GM12872 (cell line): ENCODE data around the gene FHIT.

Experiments used
- TF ChIP-seq, protein P1 (sequence below): IDR thresholded peaks from 3 replicates; pipeline ENCODE4 v1.5.1; 2011; ENCODE audit warnings: low read depth, mild to moderate bottlenecking, low read length, moderate library complexity; ENCODE audit not compliant: insufficient read depth

Gene FHIT

DNA sequence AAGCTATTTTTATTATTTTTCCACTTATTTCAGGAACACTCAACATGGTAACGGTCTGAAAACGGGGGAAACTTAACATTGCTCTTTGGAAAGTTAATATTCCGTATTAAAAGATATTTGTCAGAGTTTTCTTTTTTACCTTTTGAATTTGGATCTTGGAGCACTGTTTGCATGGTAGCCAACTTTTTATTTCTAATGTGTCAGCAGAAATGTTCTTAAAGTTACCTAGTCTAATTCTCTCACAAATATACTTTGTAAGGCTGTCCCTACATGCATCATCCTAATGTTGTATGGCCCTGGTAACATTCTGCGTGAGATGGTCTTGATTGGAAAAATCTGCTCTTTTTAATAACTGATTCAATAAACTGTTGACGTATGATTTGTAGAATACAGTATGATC, 719.5 kb downstream of the FHIT start:
- TF ChIP-seq, protein P1, sequence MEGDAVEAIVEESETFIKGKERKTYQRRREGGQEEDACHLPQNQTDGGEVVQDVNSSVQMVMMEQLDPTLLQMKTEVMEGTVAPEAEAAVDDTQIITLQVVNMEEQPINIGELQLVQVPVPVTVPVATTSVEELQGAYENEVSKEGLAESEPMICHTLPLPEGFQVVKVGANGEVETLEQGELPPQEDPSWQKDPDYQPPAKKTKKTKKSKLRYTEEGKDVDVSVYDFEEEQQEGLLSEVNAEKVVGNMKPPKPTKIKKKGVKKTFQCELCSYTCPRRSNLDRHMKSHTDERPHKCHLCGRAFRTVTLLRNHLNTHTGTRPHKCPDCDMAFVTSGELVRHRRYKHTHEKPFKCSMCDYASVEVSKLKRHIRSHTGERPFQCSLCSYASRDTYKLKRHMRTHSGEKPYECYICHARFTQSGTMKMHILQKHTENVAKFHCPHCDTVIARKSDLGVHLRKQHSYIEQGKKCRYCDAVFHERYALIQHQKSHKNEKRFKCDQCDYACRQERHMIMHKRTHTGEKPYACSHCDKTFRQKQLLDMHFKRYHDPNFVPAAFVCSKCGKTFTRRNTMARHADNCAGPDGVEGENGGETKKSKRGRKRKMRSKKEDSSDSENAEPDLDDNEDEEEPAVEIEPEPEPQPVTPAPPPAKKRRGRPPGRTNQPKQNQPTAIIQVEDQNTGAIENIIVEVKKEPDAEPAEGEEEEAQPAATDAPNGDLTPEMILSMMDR, result no peak

DNA sequence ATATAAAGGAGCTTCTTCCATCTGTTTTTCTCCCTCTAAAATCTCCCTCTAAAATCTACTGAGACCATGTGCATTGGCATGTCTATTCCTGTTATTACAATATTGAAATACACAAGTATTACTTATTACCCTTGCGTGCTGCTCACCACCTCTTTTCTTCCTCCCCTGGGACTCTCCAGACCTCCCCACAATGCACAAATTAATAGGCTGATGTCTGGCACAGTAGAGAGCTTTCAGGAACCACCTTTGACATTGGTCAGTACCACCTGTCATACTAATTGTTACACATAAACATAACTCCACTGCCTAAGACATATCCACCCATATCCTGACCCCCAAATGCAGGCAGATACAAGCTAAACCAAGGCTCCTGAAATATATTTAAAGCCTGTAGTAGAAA, 722.6 kb downstream of the FHIT start:
- TF ChIP-seq, protein P1, result no peak

DNA sequence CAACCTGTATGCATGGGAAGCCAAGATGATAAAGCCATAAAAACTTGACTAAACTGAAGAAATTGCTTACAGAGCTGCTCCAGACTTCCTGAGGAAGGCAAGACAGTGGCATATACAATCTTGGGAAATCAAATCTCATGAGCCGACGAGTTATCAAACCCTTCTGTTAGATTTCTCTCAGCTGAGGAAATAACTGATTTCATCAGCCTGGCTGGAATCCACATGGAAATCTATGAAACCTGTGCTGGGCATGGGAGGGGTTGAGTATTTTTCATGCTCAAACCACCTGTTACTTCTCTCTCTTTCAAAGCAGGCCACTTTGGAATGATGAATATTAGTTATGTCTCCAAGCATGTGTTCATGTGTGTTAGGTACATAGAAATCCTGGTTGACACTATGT, 727.7 kb downstream of the FHIT start:
- TF ChIP-seq, protein P1, result no peak

DNA sequence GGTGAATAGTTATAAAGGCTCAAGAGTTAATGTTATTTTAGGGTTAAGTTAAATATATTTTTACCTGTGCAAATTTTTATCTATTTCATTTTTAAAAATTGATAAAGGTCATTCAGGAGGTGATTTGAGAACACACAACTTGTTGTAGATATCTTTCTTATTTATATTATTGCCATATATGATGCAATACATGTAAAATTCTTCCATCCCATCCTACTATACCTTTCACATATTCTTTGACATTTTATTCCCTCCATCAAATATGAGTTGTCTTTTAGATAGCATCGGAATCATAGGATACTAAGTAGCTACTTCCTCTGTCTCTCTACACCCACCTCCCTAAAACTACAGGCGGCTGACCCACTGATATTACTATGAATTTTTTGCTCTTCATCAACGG, 734.1 kb downstream of the FHIT start:
- TF ChIP-seq, protein P1, result no peak

DNA sequence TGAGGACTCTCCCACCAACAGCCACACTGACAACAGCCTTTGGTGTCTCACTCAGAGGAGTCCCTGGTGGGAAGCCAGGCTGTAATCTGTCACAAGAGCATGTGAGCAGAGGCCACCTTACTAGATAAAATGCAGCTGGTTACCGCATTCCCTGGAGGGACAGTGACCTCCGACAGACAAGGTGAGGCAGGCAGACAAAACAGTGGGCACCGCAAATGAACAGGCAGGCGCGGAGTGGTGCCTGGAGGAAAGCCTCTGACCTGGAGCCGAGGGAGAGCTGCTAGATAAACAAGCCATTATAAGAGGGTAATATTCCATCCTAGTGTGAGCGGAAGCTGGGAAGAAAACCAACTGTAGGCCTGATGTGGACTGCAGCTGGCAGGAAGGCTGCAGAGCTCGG, 736.4 kb downstream of the FHIT start:
- TF ChIP-seq, protein P1, result no peak

DNA sequence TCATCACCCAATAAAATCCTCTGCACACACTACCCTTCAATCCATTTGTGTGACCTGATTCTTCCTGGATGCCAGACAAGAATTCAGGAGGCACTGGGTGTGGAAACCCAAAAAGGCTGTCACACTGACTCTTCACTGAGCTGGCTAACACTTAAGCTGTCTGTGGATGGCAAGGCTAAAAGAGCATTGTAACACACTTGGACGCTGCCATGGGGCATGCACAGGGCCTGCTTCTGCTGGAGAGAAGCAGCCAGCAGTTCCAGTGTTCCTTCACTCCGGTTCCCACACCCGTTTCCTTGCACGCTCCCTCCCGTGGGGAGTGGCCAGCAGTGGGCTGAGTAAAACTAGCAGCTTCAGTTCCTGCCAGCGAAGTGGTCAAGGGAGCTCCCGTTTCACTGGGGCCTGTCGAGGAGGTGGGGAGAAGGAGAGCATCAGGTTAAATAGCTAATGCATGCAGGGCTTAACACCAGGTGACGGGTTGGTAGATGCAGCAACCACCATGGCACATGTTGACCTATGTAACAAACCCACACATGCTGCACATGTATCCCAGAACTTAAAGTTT, 737.1 kb downstream of the FHIT start:
- TF ChIP-seq, protein P1, result no peak

DNA sequence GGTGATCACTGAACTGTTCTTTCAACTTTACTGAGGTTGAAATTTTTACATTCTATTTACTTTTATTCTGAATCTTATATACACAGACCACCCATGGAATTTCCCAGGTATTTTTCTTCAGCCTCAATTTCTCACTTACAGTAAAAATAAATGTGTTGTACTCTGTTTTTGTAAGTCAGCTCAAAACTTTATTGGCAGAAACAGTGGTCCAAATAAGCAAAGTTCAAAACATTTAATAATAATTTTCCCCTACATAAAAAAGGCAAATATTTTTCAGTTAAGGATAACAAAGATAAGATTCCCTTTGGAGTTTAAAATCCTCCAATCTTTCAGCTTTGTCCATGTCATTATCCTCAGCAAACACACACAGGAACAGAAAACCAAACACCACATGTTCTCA, 738.0 kb downstream of the FHIT start:
- TF ChIP-seq, protein P1, result no peak
